ENCODE data around the gene SLC7A6. TPM values are rescaled to one million over a fixed set of nuclear protein-coding genes. Genes with fewer than 3 reads are reported as not detected.

Gene SLC7A6
- total and polyA plus RNA-seq, 2 of the 13 experiments (the other 11 are each of a cell fraction or from before 2014, with no cell fraction given), result 35.8 to 70.8 TPM

DNA sequence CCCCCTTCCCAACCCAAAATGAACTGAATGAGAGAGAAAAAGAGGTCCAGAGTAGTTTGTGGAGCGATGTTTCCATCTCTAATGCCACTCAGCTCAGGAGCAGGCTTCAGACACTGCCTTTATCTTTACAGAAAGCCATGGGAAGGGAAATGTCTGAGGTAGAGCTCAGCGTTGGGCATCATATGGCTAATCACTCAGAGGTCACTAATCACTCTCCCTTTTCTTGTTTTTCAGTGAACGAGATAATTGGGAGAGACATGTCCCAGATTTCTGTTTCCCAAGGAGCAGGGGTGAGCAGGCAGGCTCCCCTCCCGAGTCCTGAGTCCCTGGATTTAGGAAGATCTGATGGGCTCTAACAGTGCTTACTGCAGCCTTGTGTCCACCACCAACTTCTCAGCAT lies 38.2 kb upstream of the SLC7A6 start:
- Histone ChIP-seq H4K20me1 (ENCODE audit: insufficient read depth, low read length) (peaks cover 18% of the 10 kb centered on the region), H3K4me3 (replicated peaks in 1 of 3; ENCODE audit: insufficient read depth in 1 of 3, low read depth in 2 of 3, low read length in 3 of 3) (no peak overlapping the region), H3K9me3 (ENCODE audit: low read length) (no peaks in the 10 kb centered on the region), H3K36me3 (replicated peaks in 1 of 2; ENCODE audit: control insufficient read depth in 1 of 2, insufficient read depth in 2 of 2, low read length in 2 of 2) (peaks cover 25 to 75% of the 10 kb centered on the region in 2 experiments), H3K27ac (ENCODE audit: extremely low read length, insufficient read depth, low read length) (peak overlapping the region; percentile 7), H3K9ac (ENCODE audit: insufficient read depth, low read depth, low read length) (no peak overlapping the region), H3K4me2 (ENCODE audit: low read depth, low read length) (no peak overlapping the region), H3K4me1 (ENCODE audit: insufficient read depth, low read length) (peaks cover 25% of the 10 kb centered on the region), H3K79me2 (ENCODE audit: insufficient read depth, low read length) (no peaks in the 10 kb centered on the region), H2AFZ (ENCODE audit: low read length) (no peak overlapping the region), H3K27me3 (ENCODE audit: control insufficient read depth in 1 of 2, insufficient read depth in 2 of 2, low read length in 2 of 2) (no peaks in the 10 kb centered on the region)
- POLR2A ChIA-PET, result interaction anchor here (1.1 to 3.1 kb wide), 2 partner anchors 11 to 32 kb away, joined by 3 to 24 read pairs; partner anchors contain the start of gene ESRP2
- intact Hi-C loops (cut with micrococcal nuclease; ENCODE audit: unreplicated experiment) (loop anchor here (5.0 kb wide), 1 partner anchor 34 kb away; no protein-coding TSS in a partner anchor), in situ Hi-C loops (cut with HindIII; ENCODE audit: extremely low pct_ligation_motif_present, low pct_unique_long_range_greater_than_20kb) (no loop called here)
- ATAC-seq (no peak), FAIRE-seq (no peak), DNase-seq (ENCODE audit: low spot score) (no peak)
- WGBS (ENCODE audit: low lambda C conversion rate), result 99% methylated on average over 4 of the region's 4 CpGs
- CTCF ChIA-PET (ENCODE audit: low intra/inter-chr PET ratio, low total read pairs), result no interaction called here
- BruUV-seq (replicated peaks), result no TSS peak
- TF ChIP-seq SP140L (CRISPR knock-in tag; IDR thresholded peaks at IDR 0.05; ENCODE audit: borderline replicate concordance), result no peak
- TF ChIP-seq, protein P1, sequence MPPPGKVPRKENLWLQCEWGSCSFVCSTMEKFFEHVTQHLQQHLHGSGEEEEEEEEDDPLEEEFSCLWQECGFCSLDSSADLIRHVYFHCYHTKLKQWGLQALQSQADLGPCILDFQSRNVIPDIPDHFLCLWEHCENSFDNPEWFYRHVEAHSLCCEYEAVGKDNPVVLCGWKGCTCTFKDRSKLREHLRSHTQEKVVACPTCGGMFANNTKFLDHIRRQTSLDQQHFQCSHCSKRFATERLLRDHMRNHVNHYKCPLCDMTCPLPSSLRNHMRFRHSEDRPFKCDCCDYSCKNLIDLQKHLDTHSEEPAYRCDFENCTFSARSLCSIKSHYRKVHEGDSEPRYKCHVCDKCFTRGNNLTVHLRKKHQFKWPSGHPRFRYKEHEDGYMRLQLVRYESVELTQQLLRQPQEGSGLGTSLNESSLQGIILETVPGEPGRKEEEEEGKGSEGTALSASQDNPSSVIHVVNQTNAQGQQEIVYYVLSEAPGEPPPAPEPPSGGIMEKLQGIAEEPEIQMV (CRISPR knock-in tag; IDR thresholded peaks at IDR 0.05; ENCODE audit: low read depth), result no peak
- no peak for TF ChIP-seq ZNF432 (CRISPR knock-in tag; IDR thresholded peaks at IDR 0.05; ENCODE audit: borderline replicate concordance)
- TF ChIP-seq POLR2AphosphoS5 (IDR thresholded peaks at IDR 0.05; ENCODE audit: low read depth, low read length), result 0 out of 2 replicates have a peak, but pooled peaks have one; percentile 20
- no peak for TF ChIP-seq SOX13 (IDR thresholded peaks at IDR 0.05)
- TF ChIP-seq SOX13 (CRISPR knock-in tag; conservative IDR thresholded peaks at IDR 0.05 in 1 of 2, IDR thresholded peaks at IDR 0.05 in 1 of 2), result no peak
- TF ChIP-seq PCBP1 (IDR thresholded peaks at IDR 0.05; ENCODE audit: borderline replicate concordance, low read depth, low read length), result no peak
- no peak for TF ChIP-seq ZNF331 (CRISPR knock-in tag; IDR thresholded peaks at IDR 0.05)
- TF ChIP-seq ZBTB20 (CRISPR knock-in tag; IDR thresholded peaks at IDR 0.05; ENCODE audit: borderline replicate concordance, low read depth), result no peak
- TF ChIP-seq, protein P2, sequence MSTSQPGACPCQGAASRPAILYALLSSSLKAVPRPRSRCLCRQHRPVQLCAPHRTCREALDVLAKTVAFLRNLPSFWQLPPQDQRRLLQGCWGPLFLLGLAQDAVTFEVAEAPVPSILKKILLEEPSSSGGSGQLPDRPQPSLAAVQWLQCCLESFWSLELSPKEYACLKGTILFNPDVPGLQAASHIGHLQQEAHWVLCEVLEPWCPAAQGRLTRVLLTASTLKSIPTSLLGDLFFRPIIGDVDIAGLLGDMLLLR (CRISPR knock-in tag; IDR thresholded peaks at IDR 0.05), result 0 out of 2 replicates have a peak, but pooled peaks have one; percentile 29
- TF ChIP-seq RBM22 (optimal IDR thresholded peaks at IDR 0.05; ENCODE audit: low read length), result peak; percentile 54
- no peak for TF ChIP-seq HDAC6 (IDR thresholded peaks at IDR 0.05; ENCODE audit: low read depth, low read length)
- TF ChIP-seq ZFP90 (CRISPR knock-in tag; IDR thresholded peaks at IDR 0.05; ENCODE audit: borderline replicate concordance), result no peak
- TF ChIP-seq ZKSCAN8 (CRISPR knock-in tag; IDR thresholded peaks at IDR 0.05; ENCODE audit: borderline replicate concordance), result no peak
- TF ChIP-seq ZNF20 (CRISPR knock-in tag; IDR thresholded peaks at IDR 0.05), result no peak
- TF ChIP-seq SP2 (CRISPR knock-in tag; IDR thresholded peaks at IDR 0.05), result no peak
- no peak for TF ChIP-seq IKZF4 (CRISPR knock-in tag; IDR thresholded peaks at IDR 0.05; ENCODE audit: borderline replicate concordance, low read depth, not compliant biosample characterization)
- TF ChIP-seq, protein P3, sequence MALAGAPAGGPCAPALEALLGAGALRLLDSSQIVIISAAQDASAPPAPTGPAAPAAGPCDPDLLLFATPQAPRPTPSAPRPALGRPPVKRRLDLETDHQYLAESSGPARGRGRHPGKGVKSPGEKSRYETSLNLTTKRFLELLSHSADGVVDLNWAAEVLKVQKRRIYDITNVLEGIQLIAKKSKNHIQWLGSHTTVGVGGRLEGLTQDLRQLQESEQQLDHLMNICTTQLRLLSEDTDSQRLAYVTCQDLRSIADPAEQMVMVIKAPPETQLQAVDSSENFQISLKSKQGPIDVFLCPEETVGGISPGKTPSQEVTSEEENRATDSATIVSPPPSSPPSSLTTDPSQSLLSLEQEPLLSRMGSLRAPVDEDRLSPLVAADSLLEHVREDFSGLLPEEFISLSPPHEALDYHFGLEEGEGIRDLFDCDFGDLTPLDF (CRISPR knock-in tag; IDR thresholded peaks at IDR 0.05), result no peak
- TF ChIP-seq, protein P4, sequence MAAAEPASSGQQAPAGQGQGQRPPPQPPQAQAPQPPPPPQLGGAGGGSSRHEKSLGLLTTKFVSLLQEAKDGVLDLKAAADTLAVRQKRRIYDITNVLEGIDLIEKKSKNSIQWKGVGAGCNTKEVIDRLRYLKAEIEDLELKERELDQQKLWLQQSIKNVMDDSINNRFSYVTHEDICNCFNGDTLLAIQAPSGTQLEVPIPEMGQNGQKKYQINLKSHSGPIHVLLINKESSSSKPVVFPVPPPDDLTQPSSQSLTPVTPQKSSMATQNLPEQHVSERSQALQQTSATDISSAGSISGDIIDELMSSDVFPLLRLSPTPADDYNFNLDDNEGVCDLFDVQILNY (CRISPR knock-in tag; conservative IDR thresholded peaks at IDR 0.05), result no peak
- no peak for TF ChIP-seq ZNF761 (CRISPR knock-in tag; conservative IDR thresholded peaks at IDR 0.05)
- no peak for TF ChIP-seq PHF20 (CRISPR knock-in tag; IDR thresholded peaks at IDR 0.05)
- TF ChIP-seq DNMT1 (CRISPR knock-in tag; IDR thresholded peaks at IDR 0.05), result no peak
